ENCODE measurements around the gene ITGA6. TPM values are rescaled to one million over a fixed set of nuclear protein-coding genes. Genes with fewer than 3 reads are reported as not detected.

Gene ITGA6
- total RNA-seq, 1 donor from 2014 or later, result 44.7 TPM

- intact Hi-C loops (cut with DNase I), result no loop called here
- no peak for ATAC-seq
- no peak for DNase-seq (ENCODE audit: missing footprints)
Measured at GRCh38 chr2:172412984-172413492, 14.3 kb upstream of the ITGA6 start.

DNA sequence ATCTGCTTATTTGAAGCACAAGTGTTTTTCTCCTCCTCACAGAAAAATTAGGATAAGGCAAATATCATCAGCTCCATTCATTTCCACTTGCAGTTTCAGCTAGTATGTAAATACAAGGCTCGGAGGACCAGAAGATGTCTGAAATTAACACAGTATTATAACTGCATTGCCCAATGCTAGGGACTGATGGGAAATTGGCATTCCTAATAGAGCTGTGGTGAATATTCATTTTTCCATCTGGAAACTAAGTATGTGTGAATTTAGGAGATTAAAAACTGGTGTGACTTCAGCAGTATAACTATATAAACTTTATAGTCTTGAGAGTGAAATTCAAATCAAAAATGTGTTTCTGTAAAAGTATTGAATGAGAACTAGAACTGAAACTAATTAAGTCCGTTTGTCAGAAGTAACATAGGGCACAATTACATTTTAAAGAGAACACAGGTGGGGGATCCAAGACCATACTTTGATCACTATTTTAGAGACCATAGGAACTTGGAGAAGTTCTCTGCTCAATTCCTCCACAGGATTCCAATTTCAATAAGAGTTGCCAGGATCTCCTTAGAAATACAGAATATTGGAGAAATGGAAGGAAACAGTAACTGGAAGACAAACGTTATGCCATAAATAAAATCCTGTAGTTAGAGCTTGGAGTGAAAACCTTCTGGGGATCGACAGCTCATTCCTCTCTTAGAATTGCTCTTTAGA, 12.1 kb upstream of the ITGA6 start:
- DNase-seq (ENCODE audit: missing footprints) (no peak), ATAC-seq (no peak)
- intact Hi-C loops (cut with DNase I), result no loop called here

DNA sequence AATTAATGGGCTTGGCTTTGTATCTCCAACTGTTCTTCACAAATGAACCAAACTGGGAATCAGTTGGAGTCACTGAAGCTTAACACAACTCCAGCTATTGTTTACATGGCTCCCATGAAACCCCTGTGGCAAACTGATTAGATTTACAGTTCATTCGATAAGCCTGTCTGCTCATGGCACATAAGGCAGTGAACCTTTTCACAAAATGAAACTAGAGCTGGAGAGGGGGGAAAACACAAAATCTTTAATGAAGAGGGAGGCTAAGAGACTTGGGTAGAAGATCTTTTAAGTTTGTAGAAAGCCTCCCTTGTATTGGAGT, 11.6 kb upstream of the ITGA6 start:
- ATAC-seq (no peak), DNase-seq (ENCODE audit: missing footprints) (no peak)
- intact Hi-C loops (cut with DNase I), result no loop called here

- DNase-seq (ENCODE audit: missing footprints) (no peak), ATAC-seq (no peak)
- intact Hi-C loops (cut with DNase I), result no loop called here
Measured at GRCh38 chr2:172416447-172417058, 10.8 kb upstream of the ITGA6 start.

GRCh38 chr2:172420216-172420615, 7.2 kb upstream of the ITGA6 start:
- intact Hi-C loops (cut with DNase I), result no loop called here
- ATAC-seq (no peak), DNase-seq (ENCODE audit: missing footprints) (no peak)

DNA sequence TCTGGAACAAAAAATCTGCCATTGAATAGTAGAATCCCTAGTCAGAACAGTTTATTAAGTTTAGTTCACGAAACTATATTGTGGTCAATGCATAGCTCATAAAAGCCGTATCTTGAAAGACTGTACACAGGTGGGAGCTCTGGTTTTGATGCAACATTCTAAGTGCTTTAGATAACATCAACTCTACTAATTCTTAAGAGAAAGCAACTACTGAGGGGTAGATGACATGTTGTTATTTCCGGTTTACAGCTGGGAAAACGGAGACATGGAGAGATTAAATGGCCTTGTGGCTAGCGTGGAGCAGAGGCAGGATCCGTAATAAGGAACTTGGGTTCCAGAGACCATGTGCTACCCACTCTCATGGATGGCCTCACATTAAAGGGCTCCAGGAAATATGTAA, 4.2 kb upstream of the ITGA6 start:
- intact Hi-C loops (cut with DNase I), result no loop called here
- ATAC-seq (no peak), DNase-seq (ENCODE audit: missing footprints) (no peak)

- ATAC-seq (no peak), DNase-seq (ENCODE audit: missing footprints) (no peak)
- intact Hi-C loops (cut with DNase I), result no loop called here
Measured at GRCh38 chr2:172425336-172425735, 2.0 kb upstream of the ITGA6 start.

DNA sequence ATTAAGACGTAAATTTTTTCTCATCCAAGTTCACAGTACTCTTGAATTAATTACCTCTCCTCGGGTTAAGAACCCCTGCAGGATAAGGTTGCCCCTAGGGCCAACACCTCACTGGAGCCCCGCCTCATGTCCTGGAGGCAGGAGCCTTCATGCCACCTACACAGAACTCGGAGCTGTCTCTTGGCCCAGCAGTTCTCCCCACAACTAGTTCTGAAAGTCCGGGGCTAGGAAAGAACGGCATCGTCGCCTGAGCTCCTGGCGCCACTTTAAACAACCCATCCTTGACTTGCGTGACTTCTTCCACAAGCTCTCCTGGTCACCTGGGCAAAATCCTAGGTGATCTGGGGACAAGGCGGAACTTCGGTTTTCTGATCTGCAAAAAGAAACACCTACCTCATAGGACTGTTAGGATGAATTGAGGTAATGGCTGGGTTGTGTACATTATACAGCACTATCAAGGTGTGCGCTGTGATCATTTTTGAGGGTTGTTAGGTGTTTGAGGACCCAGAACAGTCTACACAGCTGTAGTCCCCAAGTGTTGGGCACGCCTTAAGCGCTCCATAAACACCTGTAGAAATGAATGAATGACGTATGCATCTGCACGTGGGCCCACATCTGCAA, 641 bp upstream of the ITGA6 start:
- no peak for DNase-seq (ENCODE audit: missing footprints)
- intact Hi-C loops (cut with DNase I), result loop anchor here (1.0 kb wide), 1 partner anchor 21 kb away; no protein-coding TSS in a partner anchor
- no peak for ATAC-seq

DNA sequence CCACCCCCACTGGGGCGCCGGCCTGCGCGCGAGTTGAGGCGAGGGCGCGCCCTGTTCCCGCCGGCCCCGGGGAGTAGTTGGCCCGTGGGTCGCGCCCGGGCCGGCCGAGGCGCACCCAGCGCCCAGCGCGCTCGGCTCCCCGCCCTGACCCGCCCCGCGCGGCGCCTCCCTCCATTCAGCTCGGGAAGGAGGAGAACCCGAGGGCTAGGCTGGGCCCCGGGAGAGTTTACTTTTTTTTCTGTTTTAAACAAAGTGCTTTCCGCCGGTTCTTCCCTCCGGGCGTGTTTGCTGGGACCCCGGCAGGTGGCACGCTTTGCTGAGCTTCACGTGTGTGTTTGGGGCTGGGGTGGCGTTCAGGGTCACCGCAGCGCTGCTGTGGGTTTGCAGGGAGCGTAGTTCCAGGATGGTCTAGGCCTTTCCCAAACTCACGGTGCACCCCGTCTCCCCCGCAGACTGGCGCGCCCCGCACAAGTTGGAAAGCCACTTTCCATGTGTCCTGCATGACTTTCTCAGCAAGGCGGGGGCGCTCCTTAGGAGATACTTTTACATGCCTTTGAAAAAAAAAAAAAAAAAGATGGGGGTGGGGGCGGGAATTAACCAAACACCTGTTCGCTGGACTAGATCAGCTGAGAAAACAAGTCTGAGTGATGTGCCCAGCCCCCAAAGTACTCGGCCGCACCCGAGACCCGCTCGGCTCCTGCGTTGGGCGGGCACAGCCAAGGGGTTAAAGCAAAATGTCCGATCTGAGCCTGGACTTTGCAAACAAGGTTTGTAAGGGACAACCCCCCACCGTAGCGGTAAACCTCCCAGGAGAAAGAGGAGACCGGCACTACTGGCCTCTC, 825 bp downstream of the ITGA6 start:
- DNase-seq (ENCODE audit: missing footprints) (peak; percentile 72), ATAC-seq (peak; percentile 79)
- intact Hi-C loops (cut with DNase I), result loop anchor here (1.0 to 2.0 kb wide), 2 partner anchors 23 to 35 kb away; no protein-coding TSS in a partner anchor

GRCh38 chr2:172428832-172429210, 1.4 kb downstream of the ITGA6 start:
- ATAC-seq (no peak), DNase-seq (ENCODE audit: missing footprints) (no peak)
- intact Hi-C loops (cut with DNase I), result loop anchor here (2.0 kb wide), 1 partner anchor 34 kb away; no protein-coding TSS in a partner anchor

DNA sequence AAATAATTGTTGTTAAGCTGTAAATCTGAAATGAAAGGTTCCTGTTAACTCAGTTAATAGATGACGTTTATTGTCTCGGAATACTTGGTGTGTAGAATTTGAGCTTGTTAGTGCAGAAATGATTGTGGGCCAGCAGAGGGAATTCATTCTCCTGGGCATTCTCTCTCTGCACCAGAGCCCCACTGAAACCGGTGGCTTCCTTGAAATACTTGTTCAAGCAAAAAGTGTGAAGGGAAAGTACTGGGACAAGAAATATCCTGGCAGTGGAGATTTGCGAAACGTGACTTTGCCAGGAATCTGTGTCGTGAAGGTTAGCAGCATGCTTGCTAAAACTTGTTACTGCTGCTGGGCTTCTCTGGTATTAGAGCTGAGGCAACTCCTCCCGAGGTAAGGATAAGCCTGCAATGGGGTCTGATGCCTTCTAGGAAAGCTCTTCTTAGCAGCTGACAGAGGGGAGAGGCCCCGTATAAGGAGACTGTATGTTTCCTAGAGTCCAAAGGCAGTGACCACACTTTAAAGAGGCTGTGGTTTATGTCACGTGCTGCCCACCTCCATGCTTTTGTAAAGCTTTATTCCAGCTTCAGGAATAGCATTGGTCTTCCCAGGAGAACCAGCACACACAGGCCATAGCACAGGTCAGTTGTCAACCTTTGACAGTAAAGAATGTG, 2.0 kb downstream of the ITGA6 start:
- DNase-seq (ENCODE audit: missing footprints) (no peak), ATAC-seq (no peak)
- intact Hi-C loops (cut with DNase I), result loop anchor here (2.0 kb wide), 1 partner anchor 33 kb away; no protein-coding TSS in a partner anchor

GRCh38 chr2:172430027-172430426, 2.6 kb downstream of the ITGA6 start:
- intact Hi-C loops (cut with DNase I), result no loop called here
- DNase-seq (ENCODE audit: missing footprints) (no peak), ATAC-seq (no peak)

GRCh38 chr2:172430678-172431077, 3.3 kb downstream of the ITGA6 start:
- intact Hi-C loops (cut with DNase I), result no loop called here
- no peak for ATAC-seq

GRCh38 chr2:172431463-172431862, 4.1 kb downstream of the ITGA6 start:
- intact Hi-C loops (cut with DNase I), result no loop called here
- ATAC-seq (no peak), DNase-seq (ENCODE audit: missing footprints) (no peak)

More at GRCh38 chr2:172430678-172431077, 3.3 kb downstream of the ITGA6 start:
- DNase-seq (ENCODE audit: missing footprints), result no peak

DNA sequence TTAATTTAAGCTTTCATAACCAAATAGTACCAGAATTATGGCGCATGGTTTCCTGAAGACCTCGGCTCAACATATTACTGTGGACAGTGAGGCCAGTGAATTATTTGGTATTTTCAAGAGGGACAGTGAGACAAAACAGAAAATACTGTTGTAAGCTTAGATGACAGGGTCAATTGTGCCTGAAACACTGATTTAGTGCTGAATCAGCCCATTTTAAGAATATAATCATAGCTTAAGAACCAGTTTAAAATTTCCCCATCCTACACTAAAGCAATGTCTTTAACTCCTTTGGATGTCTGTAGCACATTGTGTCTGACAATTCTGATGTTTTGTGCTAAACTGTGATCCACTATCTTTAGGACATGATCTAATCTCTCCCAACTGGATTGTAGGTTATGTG, 4.6 kb downstream of the ITGA6 start:
- DNase-seq (ENCODE audit: missing footprints) (no peak), ATAC-seq (no peak)
- intact Hi-C loops (cut with DNase I), result no loop called here

GRCh38 chr2:172433144-172433543, 5.8 kb downstream of the ITGA6 start:
- ATAC-seq (no peak), DNase-seq (ENCODE audit: missing footprints) (no peak)
- intact Hi-C loops (cut with DNase I), result no loop called here

DNA sequence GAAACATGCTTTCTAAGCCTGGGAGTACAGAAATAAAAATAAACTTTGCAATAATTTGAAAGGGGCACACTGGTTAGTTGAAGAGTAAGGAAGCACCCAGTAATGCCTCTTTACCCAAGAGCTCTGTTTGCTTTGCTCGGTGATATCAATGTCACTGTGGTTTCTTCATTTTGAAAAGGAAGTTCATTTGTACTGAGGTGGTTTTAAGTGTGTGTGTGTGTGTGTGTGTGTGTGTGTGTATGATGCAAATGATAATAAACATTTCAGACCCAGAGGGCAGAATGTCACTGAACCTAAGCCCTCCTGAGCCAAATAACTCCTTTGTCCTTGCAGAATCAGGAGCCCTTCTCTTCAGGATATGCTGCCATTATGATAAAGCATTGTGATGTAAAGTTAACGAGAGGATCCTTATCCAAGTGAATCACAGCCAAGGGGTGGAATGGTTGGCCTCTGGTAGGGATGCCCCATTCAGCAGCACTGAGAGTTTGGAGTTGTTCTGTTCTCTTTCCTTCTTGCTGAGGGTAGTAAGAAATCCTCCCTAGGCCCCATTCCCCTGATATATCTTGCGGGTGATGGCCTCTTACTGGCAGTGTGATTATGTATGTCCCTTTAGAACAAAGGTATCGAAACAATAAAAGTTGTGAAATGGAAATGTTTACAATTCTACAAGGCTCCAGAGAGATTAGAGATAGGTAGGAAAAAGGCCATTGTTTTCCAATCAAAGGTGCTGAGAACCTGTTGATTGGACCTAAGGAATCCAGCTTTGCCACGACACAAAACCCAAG, 7.6 kb downstream of the ITGA6 start:
- intact Hi-C loops (cut with DNase I), result no loop called here
- ATAC-seq (no peak), DNase-seq (ENCODE audit: missing footprints) (no peak)

DNA sequence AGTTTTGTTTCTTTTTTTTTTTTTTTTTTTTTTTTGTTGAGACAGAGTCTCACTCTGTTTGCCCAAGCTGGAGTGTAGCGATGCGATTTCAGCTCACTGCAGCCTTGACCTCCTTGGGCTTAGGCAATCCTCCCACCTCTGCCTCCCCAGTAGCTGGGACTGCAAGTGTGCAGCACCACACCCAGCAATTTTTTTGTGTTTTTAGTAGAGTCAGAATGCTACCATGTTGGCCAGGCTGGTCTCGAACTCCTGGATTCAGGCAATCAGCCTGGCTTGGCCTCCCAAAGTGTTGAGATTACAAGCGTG, 8.2 kb downstream of the ITGA6 start:
- DNase-seq (ENCODE audit: missing footprints), result no peak

More for the DNA sequence above, 8.2 kb downstream of the ITGA6 start:
- intact Hi-C loops (cut with DNase I), result no loop called here
- no peak for ATAC-seq
